GM12873 (cell line): ENCODE measurements around the gene FLRT2.

Experiments used
- TF ChIP-seq, protein P1 (sequence below): IDR thresholded peaks from 2 replicates; pipeline ENCODE4 v1.5.1; 2012; ENCODE audit warnings: low read depth, mild to moderate bottlenecking, moderate library complexity, low read length, control low read depth; ENCODE audit not compliant: insufficient read depth; ENCODE audit errors: missing control alignments

FLRT2 gene

GRCh38 chr14:85576218-85576617 is 46.3 kb downstream of the FLRT2 start:
- TF ChIP-seq, protein P1, sequence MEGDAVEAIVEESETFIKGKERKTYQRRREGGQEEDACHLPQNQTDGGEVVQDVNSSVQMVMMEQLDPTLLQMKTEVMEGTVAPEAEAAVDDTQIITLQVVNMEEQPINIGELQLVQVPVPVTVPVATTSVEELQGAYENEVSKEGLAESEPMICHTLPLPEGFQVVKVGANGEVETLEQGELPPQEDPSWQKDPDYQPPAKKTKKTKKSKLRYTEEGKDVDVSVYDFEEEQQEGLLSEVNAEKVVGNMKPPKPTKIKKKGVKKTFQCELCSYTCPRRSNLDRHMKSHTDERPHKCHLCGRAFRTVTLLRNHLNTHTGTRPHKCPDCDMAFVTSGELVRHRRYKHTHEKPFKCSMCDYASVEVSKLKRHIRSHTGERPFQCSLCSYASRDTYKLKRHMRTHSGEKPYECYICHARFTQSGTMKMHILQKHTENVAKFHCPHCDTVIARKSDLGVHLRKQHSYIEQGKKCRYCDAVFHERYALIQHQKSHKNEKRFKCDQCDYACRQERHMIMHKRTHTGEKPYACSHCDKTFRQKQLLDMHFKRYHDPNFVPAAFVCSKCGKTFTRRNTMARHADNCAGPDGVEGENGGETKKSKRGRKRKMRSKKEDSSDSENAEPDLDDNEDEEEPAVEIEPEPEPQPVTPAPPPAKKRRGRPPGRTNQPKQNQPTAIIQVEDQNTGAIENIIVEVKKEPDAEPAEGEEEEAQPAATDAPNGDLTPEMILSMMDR = no peak

DNA sequence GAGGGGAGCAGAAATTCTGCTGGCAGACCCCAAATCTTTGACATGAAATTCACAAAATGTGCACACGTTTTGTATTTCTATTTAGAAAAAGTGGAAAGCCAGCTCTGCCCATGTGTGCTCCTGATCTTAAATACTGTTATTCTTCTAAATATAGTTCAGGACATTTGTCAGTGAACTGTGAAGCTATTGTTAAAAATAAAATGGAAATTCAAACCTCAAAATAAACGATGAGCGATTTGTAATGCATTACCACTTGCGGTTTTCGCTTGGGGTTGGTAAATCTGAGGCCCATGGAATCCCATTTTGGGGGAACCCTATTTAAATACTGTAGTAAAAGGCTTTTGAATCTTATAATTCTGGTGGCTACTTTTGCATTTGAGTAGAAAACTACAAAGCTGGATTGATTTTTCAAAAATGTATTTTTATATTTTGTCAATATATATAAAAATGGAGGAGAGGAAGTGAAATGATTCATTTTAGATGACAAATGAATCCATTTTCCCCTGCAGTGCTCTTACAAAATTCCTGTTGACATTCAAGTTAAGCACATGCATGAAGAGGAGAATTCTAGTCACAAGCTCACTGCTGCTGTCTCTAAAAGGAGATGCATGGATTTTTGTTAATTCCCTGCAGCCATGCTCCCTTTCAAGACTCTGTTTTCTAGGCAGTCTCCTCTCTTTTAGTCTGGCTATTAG is 47.1 kb downstream of the FLRT2 start:
- TF ChIP-seq, protein P1 = no peak

GRCh38 chr14:85577543-85578114 is 47.7 kb downstream of the FLRT2 start:
- TF ChIP-seq, protein P1 = no peak

DNA sequence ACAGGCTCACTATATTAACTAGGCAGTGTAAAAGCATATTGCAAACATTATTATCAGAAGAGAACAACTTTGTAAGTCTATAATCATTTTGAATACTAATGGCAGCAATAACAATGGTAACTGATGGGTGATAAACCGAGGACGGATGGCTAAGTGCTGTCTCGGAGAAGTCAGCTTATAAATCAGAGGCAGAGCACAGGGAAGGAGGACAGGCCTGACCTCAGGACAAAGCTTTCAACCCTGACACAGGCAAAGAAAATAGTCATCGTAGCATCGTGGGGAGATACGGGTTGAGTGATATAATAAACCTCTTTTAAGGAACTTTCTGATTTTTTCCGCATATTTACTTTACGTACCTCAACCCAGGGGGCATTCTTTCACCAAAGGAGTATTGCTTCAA is 48.4 kb downstream of the FLRT2 start:
- TF ChIP-seq, protein P1 = no peak

DNA sequence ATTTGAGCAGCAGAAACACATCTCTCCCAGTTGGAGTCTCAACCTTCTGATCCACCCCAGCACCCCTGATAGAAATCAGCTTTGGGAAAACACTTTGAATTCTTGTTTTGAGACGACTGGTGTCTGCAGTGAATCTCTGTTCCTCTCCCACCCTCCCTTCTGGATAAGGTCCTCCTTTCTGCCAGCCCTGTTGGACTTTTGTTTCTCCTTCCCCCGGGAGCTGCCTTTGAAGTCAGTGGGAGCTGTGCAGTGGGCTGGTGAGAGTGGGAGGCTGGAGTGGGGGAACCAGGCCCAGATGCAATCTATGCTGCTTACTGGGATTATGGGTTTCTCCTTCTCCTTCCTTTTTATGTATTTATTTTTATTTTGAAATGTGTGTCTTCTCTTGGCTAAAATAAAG is 49.0 kb downstream of the FLRT2 start:
- TF ChIP-seq, protein P1 = no peak

DNA sequence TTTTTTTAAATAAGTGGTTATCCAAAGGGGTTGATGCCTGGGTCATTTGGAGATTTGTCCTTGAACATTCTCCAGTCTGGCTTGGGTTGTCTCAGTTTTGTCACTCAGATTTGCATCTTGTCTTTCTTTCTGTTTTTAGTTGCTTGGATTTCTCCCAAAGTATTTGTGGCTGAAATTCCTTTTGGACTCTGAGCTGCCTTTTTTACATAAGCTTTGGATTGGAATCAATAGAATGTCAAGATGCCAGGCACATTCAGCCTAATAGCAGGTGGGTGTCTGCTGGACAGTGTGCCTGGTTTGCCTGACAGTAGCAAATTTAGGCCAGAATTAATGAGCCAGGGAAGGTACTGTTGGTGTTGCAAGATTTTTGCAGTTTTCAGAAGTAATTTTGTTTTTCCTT is 50.0 kb downstream of the FLRT2 start:
- TF ChIP-seq, protein P1 = no peak

- TF ChIP-seq, protein P1 = no peak
Measured at GRCh38 chr14:85580536-85581140, 50.7 kb downstream of the FLRT2 start.
